AG09309 (cell line): ENCODE measurements around the gene GPX5.

Source experiments
- DNase-seq: peaks from one replicate; pipeline ENCODE4 v3.0.0-alpha.2; 2010; ENCODE audit warnings: low read depth
- H3K4me3 ChIP-seq: 2 replicates; pipeline ENCODE4 v1.5.1; 2011; ENCODE audit warnings: mild to moderate bottlenecking, low read depth, low read length, moderate library complexity; ENCODE audit not compliant: control insufficient read depth
- CTCF ChIP-seq: IDR thresholded peaks from 2 replicates; pipeline ENCODE4 v1.5.1; 2011; ENCODE audit warnings: mild to moderate bottlenecking, low read depth, low read length, inconsistent platforms; ENCODE audit not compliant: insufficient read depth, control insufficient read depth; ENCODE audit errors: missing control alignments

Gene GPX5

DNA sequence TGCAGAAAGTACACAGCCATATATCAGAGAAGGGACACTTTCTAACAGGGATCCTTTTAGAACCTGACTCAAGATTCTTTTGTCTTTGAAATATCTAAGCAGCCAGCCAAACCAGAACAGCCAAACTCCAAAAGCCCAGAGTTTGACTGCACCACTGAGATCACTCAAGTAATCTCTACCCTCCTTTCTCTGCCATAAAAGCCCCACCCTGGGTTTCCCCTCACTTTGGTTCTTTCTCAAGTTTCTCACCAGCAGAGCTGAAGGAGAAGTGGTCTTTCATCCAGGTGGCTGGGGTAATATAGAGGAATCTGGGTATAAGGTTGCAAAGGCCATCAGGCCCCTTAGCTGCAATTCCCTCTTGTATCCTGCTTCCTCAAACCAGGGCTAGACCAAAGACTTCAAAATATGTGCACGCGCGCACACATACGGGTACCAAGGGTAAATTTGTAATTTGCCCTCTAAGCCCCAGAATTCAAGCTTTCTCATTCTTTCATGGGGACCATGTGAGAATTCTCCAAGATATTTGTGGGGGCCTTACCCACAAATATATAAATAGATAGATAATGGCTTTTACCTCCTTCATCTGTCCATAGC lies 42.9 kb downstream of the GPX5 start:
- no peak for DNase-seq
- H3K4me3 ChIP-seq, result no peak overlapping the region
- TF ChIP-seq CTCF, result no peak

GRCh38 chr6:28569748-28570147 lies 44.1 kb downstream of the GPX5 start:
- TF ChIP-seq CTCF, result no peak
- no peak for DNase-seq
- H3K4me3 ChIP-seq, result no peak overlapping the region

GRCh38 chr6:28580475-28580874 lies 54.8 kb downstream of the GPX5 start:
- no peak overlapping the region for H3K4me3 ChIP-seq
- no peak for TF ChIP-seq CTCF
- DNase-seq, result no peak

- TF ChIP-seq CTCF, result no peak
- H3K4me3 ChIP-seq, result no peak overlapping the region
- no peak for DNase-seq
Measured at GRCh38 chr6:28583463-28583862, 57.8 kb downstream of the GPX5 start.
